C4-2B (cell line): Measurements from ENCODE around the gene MBD6.

ENCODE experiments used
- H3K27ac ChIP-seq: fragments of 450-650 bp; 2 replicates; pipeline ENCODE4 v1.5.1; 2017
- ZFX ChIP-seq: fragments of 450-650 bp; IDR thresholded peaks from 2 replicates; pipeline ENCODE4 v1.6.1; 2017
- TF ChIP-seq, protein P1 (sequence below): fragments of 450-650 bp; conservative IDR thresholded peaks from 2 replicates; pipeline ENCODE4 v1.5.1; 2017; ENCODE audit warnings: mild to moderate bottlenecking

MBD6 gene

DNA sequence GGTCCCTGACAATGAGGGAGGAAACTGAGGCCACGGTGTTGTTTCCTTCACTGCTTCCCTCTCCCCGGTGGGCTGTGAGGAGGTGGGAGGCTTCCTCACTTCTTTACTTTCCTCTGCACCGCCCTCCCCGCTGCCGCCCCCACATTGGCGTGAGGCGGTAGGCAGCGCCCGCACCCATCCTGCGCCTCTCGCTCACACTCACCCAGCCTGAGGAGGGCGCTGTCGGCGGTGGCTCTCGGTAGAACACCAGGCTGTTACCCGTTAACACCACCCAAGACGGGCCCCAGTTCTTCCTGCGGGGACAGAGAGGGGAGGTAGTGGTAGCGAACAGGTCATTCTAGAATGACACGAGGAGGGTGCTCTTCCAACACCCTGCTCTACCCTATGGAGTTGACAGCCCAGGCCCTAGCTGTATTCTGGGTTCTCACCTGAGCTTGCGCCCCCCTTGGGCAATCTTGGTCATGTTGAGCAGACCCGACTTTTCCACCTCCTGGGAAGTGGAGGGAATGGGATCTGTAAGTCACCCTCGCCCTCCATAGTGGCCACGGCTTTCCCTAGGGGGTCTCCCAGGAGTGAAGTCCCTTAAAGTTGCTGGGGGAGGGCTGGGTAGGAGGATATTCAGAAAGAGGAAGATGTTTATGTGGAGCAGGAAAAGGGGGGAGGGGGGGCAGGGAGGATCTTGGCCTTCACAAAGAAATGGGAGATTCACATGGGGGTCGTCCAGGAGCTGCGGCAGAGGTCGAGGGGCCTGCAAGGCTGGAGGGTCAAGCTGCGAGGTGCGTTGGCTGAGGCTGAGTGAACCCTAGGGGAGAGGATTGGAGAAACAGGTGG is 46.2 kb upstream of the MBD6 start:
- no peak overlapping the region for H3K27ac ChIP-seq
- no peak for TF ChIP-seq ZFX
- TF ChIP-seq, protein P1, sequence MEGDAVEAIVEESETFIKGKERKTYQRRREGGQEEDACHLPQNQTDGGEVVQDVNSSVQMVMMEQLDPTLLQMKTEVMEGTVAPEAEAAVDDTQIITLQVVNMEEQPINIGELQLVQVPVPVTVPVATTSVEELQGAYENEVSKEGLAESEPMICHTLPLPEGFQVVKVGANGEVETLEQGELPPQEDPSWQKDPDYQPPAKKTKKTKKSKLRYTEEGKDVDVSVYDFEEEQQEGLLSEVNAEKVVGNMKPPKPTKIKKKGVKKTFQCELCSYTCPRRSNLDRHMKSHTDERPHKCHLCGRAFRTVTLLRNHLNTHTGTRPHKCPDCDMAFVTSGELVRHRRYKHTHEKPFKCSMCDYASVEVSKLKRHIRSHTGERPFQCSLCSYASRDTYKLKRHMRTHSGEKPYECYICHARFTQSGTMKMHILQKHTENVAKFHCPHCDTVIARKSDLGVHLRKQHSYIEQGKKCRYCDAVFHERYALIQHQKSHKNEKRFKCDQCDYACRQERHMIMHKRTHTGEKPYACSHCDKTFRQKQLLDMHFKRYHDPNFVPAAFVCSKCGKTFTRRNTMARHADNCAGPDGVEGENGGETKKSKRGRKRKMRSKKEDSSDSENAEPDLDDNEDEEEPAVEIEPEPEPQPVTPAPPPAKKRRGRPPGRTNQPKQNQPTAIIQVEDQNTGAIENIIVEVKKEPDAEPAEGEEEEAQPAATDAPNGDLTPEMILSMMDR: no peak

DNA sequence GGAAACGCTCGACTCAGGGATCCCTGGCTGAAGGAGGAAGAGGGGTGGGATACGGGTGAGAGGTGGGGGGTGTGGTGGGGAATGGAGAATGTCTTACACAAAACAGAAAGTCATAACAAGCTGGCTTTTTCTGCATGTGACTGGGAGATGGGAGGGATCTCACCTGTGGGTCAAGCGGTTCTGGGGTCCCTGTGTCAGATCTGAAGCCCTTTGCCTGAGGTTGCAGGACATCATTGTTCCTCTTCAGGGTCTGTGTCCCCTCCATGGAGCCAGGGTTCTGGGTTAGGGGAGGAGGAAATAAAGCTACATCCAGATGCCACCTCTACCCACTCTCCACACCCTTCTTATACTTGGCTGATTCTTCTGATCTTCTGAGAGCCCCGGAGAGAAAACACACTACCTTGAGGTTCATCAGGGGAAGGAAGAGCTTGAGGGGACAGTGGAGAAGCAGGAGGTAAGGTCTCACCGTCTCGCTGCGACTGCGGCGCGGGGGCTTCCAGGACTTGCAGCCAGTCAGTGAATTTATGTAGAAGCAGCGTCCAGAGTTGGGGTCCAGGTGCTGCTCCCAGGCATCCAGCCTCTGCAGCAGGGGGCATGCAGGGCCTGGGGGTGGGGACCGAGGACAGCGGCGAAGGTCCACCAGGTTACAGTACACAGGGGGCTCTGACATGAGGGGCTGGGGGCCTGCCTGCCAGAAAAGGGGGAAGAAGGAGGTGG is 45.5 kb upstream of the MBD6 start:
- TF ChIP-seq, protein P1: no peak
- TF ChIP-seq ZFX: no peak
- H3K27ac ChIP-seq: no peak overlapping the region

DNA sequence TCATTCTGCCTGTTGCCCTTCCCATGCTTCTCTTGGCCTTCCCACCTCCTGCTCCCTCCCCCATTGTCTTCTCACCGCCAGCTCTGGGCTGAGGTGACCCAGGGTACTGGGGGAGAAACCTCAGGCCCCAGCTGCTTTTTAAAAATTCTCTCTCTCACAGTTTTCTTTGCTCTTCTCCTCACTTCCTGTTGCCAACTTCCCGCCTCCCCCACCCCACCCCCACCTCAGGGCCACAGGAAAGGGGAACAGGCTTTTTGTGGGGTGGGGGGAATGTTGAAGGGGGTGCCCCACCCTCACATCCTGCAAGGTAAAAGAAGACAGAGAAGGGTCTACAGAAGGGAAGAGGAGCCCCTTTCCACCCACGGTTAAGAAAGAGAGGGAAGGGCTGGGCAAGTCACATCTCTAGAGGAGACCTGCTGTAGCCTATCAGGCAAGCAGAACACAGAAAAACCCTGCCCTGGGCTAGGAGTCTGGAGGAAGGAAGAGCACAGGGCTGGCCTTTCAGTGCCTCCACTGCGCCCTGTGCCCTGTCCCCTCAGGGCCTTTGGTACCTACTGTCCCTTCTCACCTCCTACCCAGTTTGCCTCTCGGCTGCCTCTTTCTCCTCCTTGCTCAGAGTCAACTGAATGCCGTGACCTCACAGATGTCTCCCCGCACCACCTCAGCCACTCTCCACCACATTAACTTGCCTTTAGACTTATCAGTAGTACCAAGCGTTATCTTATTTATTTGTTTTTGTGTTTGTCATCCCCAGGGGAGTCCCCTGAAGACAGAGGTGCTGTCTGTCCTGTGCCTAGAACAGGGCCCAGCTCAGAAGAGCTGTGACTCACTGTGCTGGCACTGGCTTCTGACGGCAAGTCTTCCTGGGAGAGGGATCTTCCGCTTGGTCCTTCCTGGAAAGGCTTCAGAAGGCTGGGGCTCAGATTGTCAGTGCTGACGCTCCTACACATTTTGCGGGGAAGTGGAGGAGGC is 44.6 kb upstream of the MBD6 start:
- no peak for TF ChIP-seq ZFX
- TF ChIP-seq, protein P1: no peak

DNA sequence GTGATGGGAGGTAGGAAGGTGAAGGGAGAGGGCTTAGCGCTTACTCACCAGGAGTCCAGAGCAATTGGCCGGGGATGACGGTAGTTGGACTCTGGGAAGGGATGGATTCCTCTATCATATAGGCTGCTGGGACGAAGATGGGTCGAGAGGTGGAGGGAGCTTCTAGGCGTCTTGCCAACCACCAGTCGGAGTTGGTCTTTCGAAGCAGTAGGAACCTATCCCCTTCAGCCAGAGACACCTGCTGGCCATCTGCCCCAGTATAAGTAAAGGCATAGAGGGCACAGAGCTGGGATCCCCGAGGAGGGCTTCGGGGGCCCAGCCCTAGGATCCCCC is 43.6 kb upstream of the MBD6 start:
- TF ChIP-seq, protein P1: no peak
- TF ChIP-seq ZFX: no peak

More for the DNA sequence above, 44.6 kb upstream of the MBD6 start:
- no peak overlapping the region for H3K27ac ChIP-seq

DNA sequence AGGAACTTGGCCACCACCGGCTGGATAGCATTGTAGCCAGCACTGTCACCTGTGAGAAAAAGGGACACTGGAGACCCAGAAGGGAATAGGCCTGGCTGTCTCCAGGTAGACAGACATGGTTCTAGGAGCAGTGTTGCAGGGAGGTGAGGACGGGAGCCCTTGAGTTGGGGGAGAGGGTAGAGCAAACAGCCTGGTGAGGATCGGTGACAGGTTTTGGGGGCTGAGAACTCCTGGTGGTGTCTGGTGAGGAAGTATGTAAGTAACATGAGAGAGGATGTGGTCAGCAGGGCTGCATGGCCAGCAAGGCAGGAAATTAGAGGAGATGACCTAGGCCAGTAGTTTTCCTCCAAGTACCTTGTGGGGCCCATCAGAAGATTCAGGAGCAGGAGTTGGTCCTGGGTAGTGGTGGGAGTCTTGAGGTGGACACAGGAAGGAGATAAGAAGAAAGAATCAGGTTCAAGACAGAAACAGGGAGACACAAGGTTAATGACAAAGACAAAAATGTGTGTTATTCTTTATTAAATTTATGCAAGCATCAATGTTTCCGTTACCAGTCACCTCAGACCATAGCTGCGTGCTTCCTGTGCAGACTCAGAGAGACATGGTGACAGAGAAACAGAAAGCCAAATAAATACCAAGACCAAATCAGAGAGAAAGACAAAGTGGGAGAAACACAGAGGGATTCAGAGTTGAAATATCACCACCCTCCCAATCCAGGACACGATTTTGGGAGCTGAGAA is 43.1 kb upstream of the MBD6 start, which contains the start of gene ARHGAP9:
TSS of gene ARHGAP9 (minus strand) at position 491 of the 740 bp plus-strand sequence. CDS start at position 31, 460 bp downstream.
- H3K27ac ChIP-seq: no peak within 1 kb of the TSS
- no peak for TF ChIP-seq ZFX
- TF ChIP-seq, protein P1: no peak

More for the DNA sequence above, 43.6 kb upstream of the MBD6 start:
- no peak overlapping the region for H3K27ac ChIP-seq

DNA sequence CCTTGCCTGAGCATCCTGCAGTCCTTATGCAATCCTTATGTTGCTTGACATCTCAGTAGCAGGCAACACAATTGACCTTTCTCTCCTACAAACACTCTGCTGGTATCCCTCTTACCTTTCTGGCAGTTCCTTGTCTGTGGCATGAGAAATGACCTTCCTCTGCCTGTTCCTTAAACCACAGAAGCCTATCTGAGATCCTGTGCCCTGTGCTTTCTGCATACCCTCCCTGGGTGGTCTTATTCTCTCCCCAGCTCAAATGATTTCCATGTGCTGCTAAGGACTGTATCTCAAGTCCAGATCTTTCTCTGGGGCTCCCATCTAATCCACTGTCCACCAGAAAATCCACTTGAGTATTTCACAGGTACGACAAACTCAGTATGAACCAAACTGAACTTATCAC is 41.0 kb upstream of the MBD6 start:
- H3K27ac ChIP-seq: no peak overlapping the region
- TF ChIP-seq, protein P1: no peak
- no peak for TF ChIP-seq ZFX
